Measurements from ENCODE around the gene BCL2. TPM values are rescaled to one million over a fixed set of nuclear protein-coding genes. Genes with fewer than 3 reads are reported as not detected.

BCL2 gene
- total RNA-seq, 2 donors from 2014 or later, result 13.9 to 16.4 TPM

DNA sequence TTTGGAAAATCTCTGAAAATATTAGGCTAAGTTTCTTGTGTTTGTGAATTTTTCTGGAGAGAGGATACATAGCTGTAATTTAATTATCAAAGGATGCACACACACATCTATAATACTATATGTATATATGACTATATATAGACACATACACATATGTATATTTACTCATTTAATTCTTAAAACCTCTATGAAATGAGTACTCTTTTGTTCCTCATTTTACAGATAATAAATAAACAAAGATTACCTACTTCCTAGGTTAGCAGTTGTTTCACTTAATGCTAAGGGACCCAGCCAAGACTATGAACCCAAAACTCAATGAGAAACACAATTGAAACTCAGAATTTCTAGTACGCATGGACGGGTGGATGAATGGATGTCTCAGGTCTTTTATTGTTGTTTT, 145.6 kb downstream of the BCL2 start:
- intact Hi-C loops (cut with DNase I), result no loop called here
- no peaks in the 10 kb centered on the region for H3K36me3 ChIP-seq
- H3K9me3 ChIP-seq, result no peaks in the 10 kb centered on the region
- H3K4me1 ChIP-seq, result peaks cover 7% of the 10 kb centered on the region
- DNase-seq, result no peak
- no peak overlapping the region for H3K4me3 ChIP-seq
- TF ChIP-seq, protein P1, sequence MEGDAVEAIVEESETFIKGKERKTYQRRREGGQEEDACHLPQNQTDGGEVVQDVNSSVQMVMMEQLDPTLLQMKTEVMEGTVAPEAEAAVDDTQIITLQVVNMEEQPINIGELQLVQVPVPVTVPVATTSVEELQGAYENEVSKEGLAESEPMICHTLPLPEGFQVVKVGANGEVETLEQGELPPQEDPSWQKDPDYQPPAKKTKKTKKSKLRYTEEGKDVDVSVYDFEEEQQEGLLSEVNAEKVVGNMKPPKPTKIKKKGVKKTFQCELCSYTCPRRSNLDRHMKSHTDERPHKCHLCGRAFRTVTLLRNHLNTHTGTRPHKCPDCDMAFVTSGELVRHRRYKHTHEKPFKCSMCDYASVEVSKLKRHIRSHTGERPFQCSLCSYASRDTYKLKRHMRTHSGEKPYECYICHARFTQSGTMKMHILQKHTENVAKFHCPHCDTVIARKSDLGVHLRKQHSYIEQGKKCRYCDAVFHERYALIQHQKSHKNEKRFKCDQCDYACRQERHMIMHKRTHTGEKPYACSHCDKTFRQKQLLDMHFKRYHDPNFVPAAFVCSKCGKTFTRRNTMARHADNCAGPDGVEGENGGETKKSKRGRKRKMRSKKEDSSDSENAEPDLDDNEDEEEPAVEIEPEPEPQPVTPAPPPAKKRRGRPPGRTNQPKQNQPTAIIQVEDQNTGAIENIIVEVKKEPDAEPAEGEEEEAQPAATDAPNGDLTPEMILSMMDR (IDR thresholded peaks at IDR 0.05), result no peak
- H3K27me3 ChIP-seq, result no peaks in the 10 kb centered on the region
- no peak overlapping the region for H3K27ac ChIP-seq
- H3K9ac ChIP-seq (ENCODE audit: low read depth in 2 of 2, low read length in 2 of 2), result no peak overlapping the region

DNA sequence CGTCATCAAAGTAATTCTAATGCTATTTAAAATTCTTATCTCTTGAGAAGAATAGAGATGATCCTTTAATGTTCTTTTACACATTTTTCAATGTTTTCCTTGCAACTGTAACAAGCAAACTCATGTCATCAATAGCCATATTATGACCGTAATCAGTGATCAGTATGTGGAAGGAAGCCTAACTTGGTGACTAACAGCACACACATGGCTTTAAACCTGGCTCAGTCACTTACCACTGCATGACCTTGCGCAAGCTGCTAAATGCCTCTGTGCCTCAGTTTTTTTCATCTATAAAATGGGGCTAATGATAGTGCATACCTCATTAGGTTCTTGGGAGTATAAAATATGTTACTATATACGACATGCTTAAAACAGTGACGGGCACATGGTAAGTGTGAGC, 149.7 kb downstream of the BCL2 start:
- Histone ChIP-seq H3K36me3 (no peaks in the 10 kb centered on the region), H3K9me3 (no peaks in the 10 kb centered on the region), H3K4me3 (no peak overlapping the region), H3K27ac (no peak overlapping the region), H3K27me3 (no peaks in the 10 kb centered on the region), H3K9ac (ENCODE audit: low read depth in 2 of 2, low read length in 2 of 2) (no peak overlapping the region), H3K4me1 (no peaks in the 10 kb centered on the region)
- TF ChIP-seq, protein P1 (IDR thresholded peaks at IDR 0.05), result no peak
- intact Hi-C loops (cut with DNase I), result no loop called here
- DNase-seq, result no peak

DNA sequence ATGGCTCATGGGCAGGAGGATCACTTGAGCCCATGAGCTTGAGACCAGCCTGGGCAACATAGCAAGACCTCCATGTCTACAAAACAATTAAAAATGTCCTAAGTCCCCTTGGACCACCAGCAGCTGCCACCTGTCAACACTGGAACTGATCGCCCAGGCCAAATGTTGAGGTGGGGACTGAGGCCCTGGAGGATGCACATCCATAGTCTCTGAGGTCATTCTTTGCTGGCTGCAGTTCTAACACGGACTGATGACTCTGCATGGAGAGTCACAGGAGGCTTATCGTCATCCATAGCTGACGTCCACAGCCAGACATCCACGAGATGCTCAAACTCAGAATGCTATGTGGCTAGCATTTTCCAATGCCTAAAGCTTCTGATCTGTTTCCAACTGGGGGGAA, 151.3 kb downstream of the BCL2 start:
- H3K9ac ChIP-seq (ENCODE audit: low read depth in 2 of 2, low read length in 2 of 2), result no peak overlapping the region
- H3K9me3 ChIP-seq, result no peaks in the 10 kb centered on the region
- TF ChIP-seq, protein P1 (IDR thresholded peaks at IDR 0.05), result no peak
- intact Hi-C loops (cut with DNase I), result no loop called here
- no peaks in the 10 kb centered on the region for H3K36me3 ChIP-seq
- no peaks in the 10 kb centered on the region for H3K4me1 ChIP-seq
- H3K4me3 ChIP-seq, result no peak overlapping the region
- DNase-seq, result no peak
- no peak overlapping the region for H3K27ac ChIP-seq
- H3K27me3 ChIP-seq, result no peaks in the 10 kb centered on the region

DNA sequence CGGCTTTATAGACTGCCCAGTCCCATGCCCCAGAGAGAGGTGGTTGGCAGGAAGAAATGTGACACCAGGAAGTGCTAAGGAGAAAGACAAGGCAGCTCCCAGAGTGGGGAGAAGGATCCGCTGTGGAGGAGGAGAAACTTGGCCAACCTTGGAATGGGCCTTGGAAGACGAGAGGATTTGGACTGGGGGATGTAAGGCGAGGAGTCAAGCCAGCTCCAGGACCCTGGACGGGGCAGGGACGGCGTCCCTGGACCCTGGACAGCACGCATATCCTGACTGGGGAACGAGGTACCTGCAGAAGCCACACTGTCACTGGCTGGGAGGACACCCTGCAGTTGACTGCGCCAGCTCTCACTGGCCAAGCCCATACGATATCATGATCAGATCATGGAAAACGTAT, 153.4 kb downstream of the BCL2 start:
- DNase-seq, result no peak
- H3K27me3 ChIP-seq, result no peaks in the 10 kb centered on the region
- no peak overlapping the region for H3K4me3 ChIP-seq
- no peak overlapping the region for H3K9ac ChIP-seq (ENCODE audit: low read depth in 2 of 2, low read length in 2 of 2)
- intact Hi-C loops (cut with DNase I), result no loop called here
- no peaks in the 10 kb centered on the region for H3K9me3 ChIP-seq
- TF ChIP-seq, protein P1 (IDR thresholded peaks at IDR 0.05), result no peak
- H3K4me1 ChIP-seq, result peaks cover 4% of the 10 kb centered on the region
- no peaks in the 10 kb centered on the region for H3K36me3 ChIP-seq
- no peak overlapping the region for H3K27ac ChIP-seq

DNA sequence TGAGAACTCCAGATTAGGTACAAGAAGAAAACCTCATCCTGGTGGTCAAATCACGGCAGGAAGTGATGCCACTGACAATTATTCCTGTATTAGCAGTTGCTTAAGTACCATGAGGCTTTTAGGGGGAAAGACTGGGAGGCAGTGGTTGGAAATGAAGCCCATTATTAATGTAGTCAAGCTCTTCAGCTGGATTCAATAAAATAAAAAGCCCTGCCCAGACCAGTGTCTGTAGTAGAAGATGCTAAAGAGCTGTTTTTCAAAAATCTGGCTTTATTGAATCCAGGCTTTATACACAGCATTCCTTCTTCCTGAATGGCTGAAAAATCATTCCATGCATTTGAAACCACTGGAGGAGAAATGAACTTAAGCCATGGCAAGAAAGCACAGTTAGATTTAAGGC, 155.2 kb downstream of the BCL2 start:
- TF ChIP-seq, protein P1 (IDR thresholded peaks at IDR 0.05), result no peak
- peaks cover 4% of the 10 kb centered on the region for H3K4me1 ChIP-seq
- intact Hi-C loops (cut with DNase I), result no loop called here
- H3K27me3 ChIP-seq, result no peaks in the 10 kb centered on the region
- H3K4me3 ChIP-seq, result no peak overlapping the region
- no peaks in the 10 kb centered on the region for H3K9me3 ChIP-seq
- no peak for DNase-seq
- no peaks in the 10 kb centered on the region for H3K36me3 ChIP-seq
- no peak overlapping the region for H3K9ac ChIP-seq (ENCODE audit: low read depth in 2 of 2, low read length in 2 of 2)
- H3K27ac ChIP-seq, result no peak overlapping the region

Data from colonic mucosa (tissue), 4 donors.